ENCODE measurements around the gene ADAMTS18.

The ADAMTS18 gene

GRCh38 chr16:77236063-77236511 lies 198.7 kb downstream of the ADAMTS18 start (continued):
- TF ChIP-seq, protein P1, sequence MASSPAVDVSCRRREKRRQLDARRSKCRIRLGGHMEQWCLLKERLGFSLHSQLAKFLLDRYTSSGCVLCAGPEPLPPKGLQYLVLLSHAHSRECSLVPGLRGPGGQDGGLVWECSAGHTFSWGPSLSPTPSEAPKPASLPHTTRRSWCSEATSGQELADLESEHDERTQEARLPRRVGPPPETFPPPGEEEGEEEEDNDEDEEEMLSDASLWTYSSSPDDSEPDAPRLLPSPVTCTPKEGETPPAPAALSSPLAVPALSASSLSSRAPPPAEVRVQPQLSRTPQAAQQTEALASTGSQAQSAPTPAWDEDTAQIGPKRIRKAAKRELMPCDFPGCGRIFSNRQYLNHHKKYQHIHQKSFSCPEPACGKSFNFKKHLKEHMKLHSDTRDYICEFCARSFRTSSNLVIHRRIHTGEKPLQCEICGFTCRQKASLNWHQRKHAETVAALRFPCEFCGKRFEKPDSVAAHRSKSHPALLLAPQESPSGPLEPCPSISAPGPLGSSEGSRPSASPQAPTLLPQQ (tag by site-specific recombination; IDR thresholded peaks at IDR 0.05) = peak; percentile 77
- TF ChIP-seq, protein P2, sequence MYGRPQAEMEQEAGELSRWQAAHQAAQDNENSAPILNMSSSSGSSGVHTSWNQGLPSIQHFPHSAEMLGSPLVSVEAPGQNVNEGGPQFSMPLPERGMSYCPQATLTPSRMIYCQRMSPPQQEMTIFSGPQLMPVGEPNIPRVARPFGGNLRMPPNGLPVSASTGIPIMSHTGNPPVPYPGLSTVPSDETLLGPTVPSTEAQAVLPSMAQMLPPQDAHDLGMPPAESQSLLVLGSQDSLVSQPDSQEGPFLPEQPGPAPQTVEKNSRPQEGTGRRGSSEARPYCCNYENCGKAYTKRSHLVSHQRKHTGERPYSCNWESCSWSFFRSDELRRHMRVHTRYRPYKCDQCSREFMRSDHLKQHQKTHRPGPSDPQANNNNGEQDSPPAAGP (tag by site-specific recombination; IDR thresholded peaks at IDR 0.05) = no peak
- TF ChIP-seq ZNF2 (tag by site-specific recombination; IDR thresholded peaks at IDR 0.05) (peak; percentile 94), ZNF335 (tag by site-specific recombination; conservative IDR thresholded peaks at IDR 0.05) (no peak), GLI4 (tag by site-specific recombination; IDR thresholded peaks at IDR 0.05) (no peak), ZNF654 (tag by site-specific recombination; IDR thresholded peaks at IDR 0.05; ENCODE audit: low read depth) (peak; percentile 99), ZNF843 (tag by site-specific recombination; IDR thresholded peaks at IDR 0.05) (0 out of 2 replicates have a peak, but pooled peaks have one; percentile 31), ZNF501 (tag by site-specific recombination; IDR thresholded peaks at IDR 0.05) (0 out of 2 replicates have a peak, but pooled peaks have one; percentile 38), ZNF629 (tag by site-specific recombination; IDR thresholded peaks at IDR 0.05) (0 out of 2 replicates have a peak, but pooled peaks have one; percentile 40), YY1 (tag by site-specific recombination; IDR thresholded peaks at IDR 0.05) (peak; percentile 34; the same call in 1 of the 2 replicates), KLF1 (tag by site-specific recombination; IDR thresholded peaks at IDR 0.05) (no peak), ZNF184 (tag by site-specific recombination; IDR thresholded peaks at IDR 0.05) (no peak), ZNF600 (tag by site-specific recombination; IDR thresholded peaks at IDR 0.05) (0 out of 2 replicates have a peak, but pooled peaks have one; percentile 21), ZNF121 (tag by site-specific recombination; IDR thresholded peaks at IDR 0.05) (no peak), ZBTB17 (tag by site-specific recombination; IDR thresholded peaks at IDR 0.05) (0 out of 2 replicates have a peak, but pooled peaks have one; percentile 42), KLF8 (tag by site-specific recombination; IDR thresholded peaks at IDR 0.05) (peak; percentile 40; the same call in 1 of the 2 replicates), SCRT2 (tag by site-specific recombination; IDR thresholded peaks at IDR 0.05) (no peak), ZNF561 (tag by site-specific recombination; IDR thresholded peaks at IDR 0.05; ENCODE audit: borderline replicate concordance) (peak; percentile 41; the same call in 1 of the 2 replicates), ZFHX2 (tag by site-specific recombination; conservative IDR thresholded peaks at IDR 0.05) (peak; percentile 75), ZBTB6 (tag by site-specific recombination; IDR thresholded peaks at IDR 0.05) (0 out of 2 replicates have a peak, but pooled peaks have one; percentile 16)
- TF ChIP-seq, protein P3, sequence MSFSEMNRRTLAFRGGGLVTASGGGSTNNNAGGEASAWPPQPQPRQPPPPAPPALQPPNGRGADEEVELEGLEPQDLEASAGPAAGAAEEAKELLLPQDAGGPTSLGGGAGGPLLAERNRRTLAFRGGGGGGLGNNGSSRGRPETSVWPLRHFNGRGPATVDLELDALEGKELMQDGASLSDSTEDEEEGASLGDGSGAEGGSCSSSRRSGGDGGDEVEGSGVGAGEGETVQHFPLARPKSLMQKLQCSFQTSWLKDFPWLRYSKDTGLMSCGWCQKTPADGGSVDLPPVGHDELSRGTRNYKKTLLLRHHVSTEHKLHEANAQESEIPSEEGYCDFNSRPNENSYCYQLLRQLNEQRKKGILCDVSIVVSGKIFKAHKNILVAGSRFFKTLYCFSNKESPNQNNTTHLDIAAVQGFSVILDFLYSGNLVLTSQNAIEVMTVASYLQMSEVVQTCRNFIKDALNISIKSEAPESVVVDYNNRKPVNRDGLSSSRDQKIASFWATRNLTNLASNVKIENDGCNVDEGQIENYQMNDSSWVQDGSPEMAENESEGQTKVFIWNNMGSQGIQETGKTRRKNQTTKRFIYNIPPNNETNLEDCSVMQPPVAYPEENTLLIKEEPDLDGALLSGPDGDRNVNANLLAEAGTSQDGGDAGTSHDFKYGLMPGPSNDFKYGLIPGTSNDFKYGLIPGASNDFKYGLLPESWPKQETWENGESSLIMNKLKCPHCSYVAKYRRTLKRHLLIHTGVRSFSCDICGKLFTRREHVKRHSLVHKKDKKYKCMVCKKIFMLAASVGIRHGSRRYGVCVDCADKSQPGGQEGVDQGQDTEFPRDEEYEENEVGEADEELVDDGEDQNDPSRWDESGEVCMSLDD (tag by site-specific recombination; IDR thresholded peaks at IDR 0.05) = no peak
- TF ChIP-seq, protein P4, sequence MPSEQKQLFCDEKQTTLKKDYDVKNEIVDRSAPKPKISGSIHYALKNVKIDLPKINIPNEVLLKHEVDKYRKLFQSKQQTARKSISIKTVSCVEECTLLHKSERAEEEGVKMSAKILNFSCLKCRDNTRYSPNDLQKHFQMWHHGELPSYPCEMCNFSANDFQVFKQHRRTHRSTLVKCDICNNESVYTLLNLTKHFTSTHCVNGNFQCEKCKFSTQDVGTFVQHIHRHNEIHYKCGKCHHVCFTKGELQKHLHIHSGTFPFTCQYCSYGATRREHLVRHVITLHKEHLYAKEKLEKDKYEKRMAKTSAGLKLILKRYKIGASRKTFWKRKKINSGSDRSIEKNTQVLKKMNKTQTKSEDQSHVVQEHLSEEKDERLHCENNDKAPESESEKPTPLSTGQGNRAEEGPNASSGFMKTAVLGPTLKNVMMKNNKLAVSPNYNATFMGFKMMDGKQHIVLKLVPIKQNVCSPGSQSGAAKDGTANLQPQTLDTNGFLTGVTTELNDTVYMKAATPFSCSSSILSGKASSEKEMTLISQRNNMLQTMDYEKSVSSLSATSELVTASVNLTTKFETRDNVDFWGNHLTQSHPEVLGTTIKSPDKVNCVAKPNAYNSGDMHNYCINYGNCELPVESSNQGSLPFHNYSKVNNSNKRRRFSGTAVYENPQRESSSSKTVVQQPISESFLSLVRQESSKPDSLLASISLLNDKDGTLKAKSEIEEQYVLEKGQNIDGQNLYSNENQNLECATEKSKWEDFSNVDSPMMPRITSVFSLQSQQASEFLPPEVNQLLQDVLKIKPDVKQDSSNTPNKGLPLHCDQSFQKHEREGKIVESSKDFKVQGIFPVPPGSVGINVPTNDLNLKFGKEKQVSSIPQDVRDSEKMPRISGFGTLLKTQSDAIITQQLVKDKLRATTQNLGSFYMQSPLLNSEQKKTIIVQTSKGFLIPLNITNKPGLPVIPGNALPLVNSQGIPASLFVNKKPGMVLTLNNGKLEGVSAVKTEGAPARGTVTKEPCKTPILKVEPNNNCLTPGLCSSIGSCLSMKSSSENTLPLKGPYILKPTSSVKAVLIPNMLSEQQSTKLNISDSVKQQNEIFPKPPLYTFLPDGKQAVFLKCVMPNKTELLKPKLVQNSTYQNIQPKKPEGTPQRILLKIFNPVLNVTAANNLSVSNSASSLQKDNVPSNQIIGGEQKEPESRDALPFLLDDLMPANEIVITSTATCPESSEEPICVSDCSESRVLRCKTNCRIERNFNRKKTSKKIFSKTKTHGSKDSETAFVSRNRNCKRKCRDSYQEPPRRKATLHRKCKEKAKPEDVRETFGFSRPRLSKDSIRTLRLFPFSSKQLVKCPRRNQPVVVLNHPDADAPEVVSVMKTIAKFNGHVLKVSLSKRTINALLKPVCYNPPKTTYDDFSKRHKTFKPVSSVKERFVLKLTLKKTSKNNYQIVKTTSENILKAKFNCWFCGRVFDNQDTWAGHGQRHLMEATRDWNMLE (tag by site-specific recombination; conservative IDR thresholded peaks at IDR 0.05; ENCODE audit: low read depth) = peak; percentile 22; the same call in 1 of the 2 replicates

Data from HEK293 (cell line).